HCT116 (cell line): Measurements from ENCODE around the gene KIAA0319L. TPM values are rescaled to one million over a fixed set of nuclear protein-coding genes. Genes with fewer than 3 reads are reported as not detected.

Experiments used
- ATAC-seq: fragments of 200-7000 bp; cut with Tn5 transposase; 2 replicates; pipeline ENCODE4 v1.9.1; 2020; ENCODE audit warnings: mild to moderate bottlenecking, moderate library complexity
- BruUV-seq: library from RNA; stranded (reverse); fragments of 400-500 nt; replicated peaks from 2 replicates; lab custom pipeline; 2021; lab: Mats Ljungman, UMichigan
- CTCF ChIA-PET: fragments of 300-600 bp; sonication (Branson Sonifier 250); formaldehyde crosslinking; loops from one replicate; lab custom pipeline; 2021; ENCODE audit warnings: antibody characterized with exemption; lab: Charles Lee
- POLR2A ChIA-PET: fragments of 300-600, 350-600 bp; sonication (Branson Sonifier 250); formaldehyde crosslinking; loops from one replicate; lab custom pipeline; 2021; ENCODE audit warnings: antibody characterized with exemption; lab: Charles Lee
- RAD21 ChIA-PET, 2 experiments: fragments of 300-600 bp; sonication (Branson Sonifier 250); formaldehyde crosslinking; loops; one replicate each; lab custom pipeline; 2023; ENCODE audit warnings: low total read pairs in 2 of 2; ENCODE audit not compliant: uncharacterized antibody in 2 of 2, unreplicated experiment in 2 of 2, low non-redundant PET in 1 of 2; lab: Charles Lee
- DNase-seq: peaks from one replicate; pipeline ENCODE4 v3.0.0-alpha.2; 2010; ENCODE audit warnings: low read depth, low spot score
- H2AFZ ChIP-seq: fragments of 200-600 bp; shearing (Covaris generic), sonication (generic); 2 replicates; pipeline ENCODE4 v1.6.1; 2017; ENCODE audit warnings: low read depth, mixed run types, mixed read lengths, antibody characterized with exemption, low read length; ENCODE audit not compliant: poor library complexity, severe bottlenecking
- H3K27ac ChIP-seq: 2 replicates; pipeline ENCODE4 v1.5.1; 2012; ENCODE audit warnings: low read depth, low read length
- H3K27me3 ChIP-seq: fragments of 200-600 bp; sonication (generic); 2 replicates; pipeline ENCODE4 v1.6.1; 2016; ENCODE audit warnings: mixed run types, low read length, mixed read lengths; ENCODE audit not compliant: insufficient read depth
- H3K36me3 ChIP-seq, 2 experiments: fragments of 200-500 bp in 1 of 2; fragments of 200-600 bp in 1 of 2; sonication (Bioruptor generic) in 1 of 2; sonication (generic) in 1 of 2; 2 replicates each; pipeline versions ENCODE4 v1.5.1 to v1.6.1; 2014 to 2016; ENCODE audit warnings: low read length in 2 of 2, inconsistent platforms in 1 of 2, mixed read lengths in 1 of 2, mixed run types in 1 of 2; ENCODE audit not compliant: insufficient read depth in 2 of 2, control insufficient read depth in 1 of 2
- H3K4me1 ChIP-seq, 2 experiments: fragments of 200-600 bp in 1 of 2; sonication (generic) in 1 of 2; 2 replicates each; pipeline versions ENCODE4 v1.5.1 to v1.6.1; 2012 to 2017; ENCODE audit warnings: low read length in 2 of 2, inconsistent platforms in 1 of 2, mild to moderate bottlenecking in 1 of 2, mixed read lengths in 1 of 2, mixed run types in 1 of 2, moderate library complexity in 1 of 2; ENCODE audit not compliant: insufficient read depth in 2 of 2, control insufficient read depth in 1 of 2
- H3K4me2 ChIP-seq: fragments of 200-600 bp; sonication (generic); 2 replicates; pipeline ENCODE4 v1.6.1; 2017; ENCODE audit warnings: mixed run types, low read length, mixed read lengths
- H3K4me3 ChIP-seq, 2 experiments: fragments of 200-600 bp in 1 of 2; sonication (generic) in 1 of 2; replicated peaks in 1 of 2; 2 replicates each; pipeline ENCODE4 v1.5.1; 2011 to 2016; ENCODE audit warnings: low read length in 2 of 2, control low read depth in 1 of 2, low read depth in 1 of 2, mild to moderate bottlenecking in 1 of 2, mixed read lengths in 1 of 2, mixed run types in 1 of 2
- H3K79me2 ChIP-seq: fragments of 200-600 bp; sonication (generic); 2 replicates; pipeline ENCODE4 v1.6.1; 2017; ENCODE audit warnings: mild to moderate bottlenecking, mixed run types, low read length, moderate library complexity, mixed read lengths; ENCODE audit not compliant: insufficient read depth
- H3K9ac ChIP-seq: fragments of 200-600 bp; sonication (generic); 2 replicates; pipeline ENCODE4 v1.6.1; 2016; ENCODE audit warnings: low read length, mixed read lengths
- H3K9me2 ChIP-seq: fragments of 200-600 bp; sonication (generic), shearing (Covaris generic); 2 replicates; pipeline ENCODE4 v1.6.1; 2017; ENCODE audit warnings: mixed run types, mild to moderate bottlenecking, moderate library complexity; ENCODE audit not compliant: insufficient read depth
- H3K9me3 ChIP-seq, 2 experiments: fragments of 200-500 bp in 1 of 2; fragments of 200-600 bp in 1 of 2; sonication (Bioruptor generic) in 1 of 2; sonication (generic) in 1 of 2; 2 replicates each; pipeline ENCODE4 v1.6.1; 2014 to 2017; ENCODE audit warnings: low read length in 2 of 2, mixed read lengths in 2 of 2, inconsistent platforms in 1 of 2, low read depth in 1 of 2, mild to moderate bottlenecking in 1 of 2, mixed run types in 1 of 2, moderate library complexity in 1 of 2; ENCODE audit not compliant: control insufficient read depth in 1 of 2, insufficient read depth in 1 of 2
- H4K20me1 ChIP-seq: fragments of 200-600 bp; sonication (generic), shearing (Covaris generic); 2 replicates; pipeline ENCODE4 v1.6.1; 2017; ENCODE audit warnings: mixed run types, mild to moderate bottlenecking, moderate library complexity; ENCODE audit not compliant: insufficient read depth
- FOSL1 ChIP-seq: IDR thresholded peaks from 2 replicates; pipeline ENCODE4 v1.6.1; 2012; ENCODE audit warnings: low read depth
- MAX ChIP-seq: IDR thresholded peaks from 2 replicates; pipeline ENCODE4 v1.6.1; 2012
- POLR2AphosphoS5 ChIP-seq: IDR thresholded peaks from 2 replicates; pipeline ENCODE4 v1.6.1; 2011; ENCODE audit warnings: mild to moderate bottlenecking, low read depth, low read length, moderate library complexity
- SIN3A ChIP-seq: IDR thresholded peaks from 2 replicates; pipeline ENCODE4 v1.6.1; 2012; ENCODE audit warnings: low read depth
- TCF7L2 ChIP-seq: IDR thresholded peaks from 2 replicates; pipeline ENCODE4 v1.7.0; 2011; ENCODE audit warnings: borderline replicate concordance, inconsistent platforms; ENCODE audit not compliant: insufficient read depth, insufficient read length; ENCODE audit errors: extremely low read depth
- YY1 ChIP-seq: IDR thresholded peaks from 2 replicates; pipeline ENCODE4 v1.6.1; 2011; ENCODE audit warnings: low read length, low read depth, moderate library complexity, mild to moderate bottlenecking; ENCODE audit not compliant: insufficient replicate concordance; ENCODE audit errors: extremely low read depth
- ZBTB33 ChIP-seq: IDR thresholded peaks from 2 replicates; pipeline ENCODE4 v1.6.1; 2011; ENCODE audit warnings: mild to moderate bottlenecking, low read length, moderate library complexity; ENCODE audit not compliant: insufficient replicate concordance; ENCODE audit errors: extremely low read depth
- ZFX ChIP-seq: fragments of 450-650 bp; IDR thresholded peaks from 2 replicates; pipeline ENCODE4 v1.6.1; 2017
- ZNF274 ChIP-seq: fragments of 200-500 bp; sonication (Bioruptor generic); IDR thresholded peaks from 2 replicates; pipeline ENCODE4 v1.6.1; 2014; ENCODE audit warnings: mild to moderate bottlenecking, low read depth, low read length, inconsistent platforms
- intact Hi-C: fragments of 100-400 bp; cut with micrococcal nuclease; formaldehyde crosslinking; loops from 2 replicates; pipeline ENCODE4 v1.10.0; 2022
- total RNA-seq: library from RNA; stranded (reverse); gene quantifications from one replicate; pipeline ENCODE4 v1.2.1, GENCODE V29; 2021; ENCODE audit not compliant: unreplicated experiment

The KIAA0319L gene
- total RNA-seq, 1 experiment from 2014 or later, result 35.6 TPM

GRCh38 chr1:35573198-35574124 lies 16.3 kb upstream of the KIAA0319L start, which contains the start of gene TFAP2E:
Gene TFAP2E, plus strand, starts transcription at chr1:35573314. Its CDS starts 264 bp downstream, at chr1:35573578.
- no peak for TF ChIP-seq TCF7L2
- TF ChIP-seq POLR2AphosphoS5, result peak; percentile 87
- TF ChIP-seq YY1, result peak; percentile 57
- peak; percentile 60 for TF ChIP-seq SIN3A
- peak; percentile 74 for TF ChIP-seq MAX
- no peak for TF ChIP-seq FOSL1
- no peak for TF ChIP-seq ZNF274
- TF ChIP-seq ZFX, result 0 out of 2 replicates have a peak, but pooled peaks have one; percentile 67
- no peak for TF ChIP-seq ZBTB33
- Histone ChIP-seq H3K27ac (peak within 1 kb of the TSS; percentile 67; the same call in 1 of the 2 replicates), H3K27me3 (no peaks in the 10 kb centered on the region), H3K4me2 (peak within 1 kb of the TSS; percentile 93), H3K9ac (peak within 1 kb of the TSS; percentile 78), H4K20me1 (no peaks in the 10 kb centered on the region), H2AFZ (peak within 1 kb of the TSS; percentile 24), H3K9me2 (no peaks in the 10 kb centered on the region), H3K9me3 (no peaks in the 10 kb centered on the region), H3K79me2 (no peaks in the 10 kb centered on the region), H3K4me3 (peak within 1 kb of the TSS; percentile 70 to 89), H3K4me1 (peaks cover 20 to 39% of the 10 kb centered on the region in 2 experiments; a peak in 3 of 4 replicates), H3K36me3 (no peaks in the 10 kb centered on the region)
- no TSS peak for BruUV-seq
- intact Hi-C loops, result loop anchor here (5.0 kb wide), 1 partner anchor 69 kb away; the partner anchor contains the start of gene PSMB2
- ChIA-PET CTCF (interaction anchor here (1.0 to 2.1 kb wide), 7 partner anchors 9 to 721 kb away, joined by 3 to 11 read pairs (median 4); no protein-coding TSS in a partner anchor), POLR2A (interaction anchor here (0.6 to 1.5 kb wide), 10 partner anchors 9 to 196 kb away, joined by 3 to 7 read pairs (median 4); partner anchors contain the start of genes C1orf216, CLSPN, KIAA0319L and NCDN), RAD21 (no interaction called here)
- DNase-seq (peak; percentile 38), ATAC-seq (peak; percentile 76)
